HG03159 (cell line): Measurements from ENCODE around the gene DYNLT2.
"Not testable (repeated sequence)": the region's sequence is repeated elsewhere in the genome, so short reads cannot be mapped to it uniquely, and the experiment has no call there.

ENCODE experiments used
- ATAC-seq: cut with Tn5 transposase; IDR thresholded peaks from one replicate; pipeline ENCODE4 v1.9.1; 2021; ENCODE audit warnings: mild to moderate bottlenecking, moderate library complexity; ENCODE audit not compliant: unreplicated experiment

DYNLT2 gene

DNA sequence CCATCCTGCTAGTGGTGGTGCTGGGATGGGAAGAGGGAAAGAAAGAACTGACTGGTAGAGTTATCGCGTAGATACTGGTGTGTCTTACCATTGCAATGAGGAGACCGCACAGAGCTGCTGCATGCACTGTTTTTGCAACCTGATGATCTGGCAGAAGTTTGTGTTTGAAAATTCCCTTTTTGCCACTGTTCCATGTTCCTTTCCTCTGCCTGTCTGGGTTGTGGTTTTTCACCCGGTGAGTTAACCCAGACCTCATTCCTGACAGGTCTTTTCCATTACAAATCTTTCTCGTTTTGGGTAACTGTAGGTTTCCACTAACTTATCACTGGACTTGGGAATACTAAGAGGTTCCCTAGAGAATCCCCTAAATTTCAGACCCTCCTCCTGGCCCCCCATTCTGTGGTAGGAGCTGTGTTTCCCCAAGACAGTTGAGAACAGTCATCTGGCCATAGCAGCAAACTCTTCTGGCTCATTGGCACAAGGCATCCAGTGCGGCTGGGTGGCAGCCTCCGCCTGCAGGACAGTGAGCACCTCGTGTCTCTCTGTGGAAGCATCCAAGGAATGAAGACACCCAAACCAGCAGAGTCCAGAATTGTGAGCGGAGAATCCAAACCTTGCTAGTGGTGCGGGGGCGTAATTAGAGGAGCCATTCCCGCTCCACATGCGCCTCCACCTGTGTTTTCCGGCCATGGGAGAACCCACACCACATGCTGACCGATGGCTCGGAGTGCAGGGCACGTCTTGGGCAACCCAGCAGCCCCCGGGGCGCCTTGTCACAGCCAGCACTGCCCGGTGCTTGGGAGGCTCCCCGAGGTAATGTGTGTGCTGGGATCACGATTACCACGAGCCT, 32.8 kb upstream of the DYNLT2 start:
- no peak for ATAC-seq

DNA sequence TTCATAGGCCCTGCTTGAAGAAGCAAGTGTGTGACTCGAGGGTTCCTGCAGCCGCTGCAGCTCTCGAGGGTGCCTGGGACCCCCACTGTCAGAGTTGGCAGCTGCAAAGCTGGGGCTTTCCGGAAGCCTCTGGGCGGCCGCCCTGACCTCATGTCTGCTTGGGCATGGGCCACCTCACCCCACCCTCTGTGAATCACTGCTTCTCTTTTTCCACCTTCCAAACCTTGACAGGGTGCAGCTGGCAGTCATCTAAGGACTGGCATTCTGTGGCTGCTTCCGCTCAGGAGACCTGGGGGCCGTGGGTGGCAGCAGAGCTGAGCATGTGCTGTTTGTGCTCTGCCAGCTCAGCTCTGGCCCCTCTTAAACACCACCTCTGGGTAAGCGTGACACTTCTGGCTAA, 32.0 kb upstream of the DYNLT2 start:
- ATAC-seq, result no peak

- no peak for ATAC-seq
Observed at GRCh38 chr6:169782966-169783365, 31.6 kb upstream of the DYNLT2 start.

DNA sequence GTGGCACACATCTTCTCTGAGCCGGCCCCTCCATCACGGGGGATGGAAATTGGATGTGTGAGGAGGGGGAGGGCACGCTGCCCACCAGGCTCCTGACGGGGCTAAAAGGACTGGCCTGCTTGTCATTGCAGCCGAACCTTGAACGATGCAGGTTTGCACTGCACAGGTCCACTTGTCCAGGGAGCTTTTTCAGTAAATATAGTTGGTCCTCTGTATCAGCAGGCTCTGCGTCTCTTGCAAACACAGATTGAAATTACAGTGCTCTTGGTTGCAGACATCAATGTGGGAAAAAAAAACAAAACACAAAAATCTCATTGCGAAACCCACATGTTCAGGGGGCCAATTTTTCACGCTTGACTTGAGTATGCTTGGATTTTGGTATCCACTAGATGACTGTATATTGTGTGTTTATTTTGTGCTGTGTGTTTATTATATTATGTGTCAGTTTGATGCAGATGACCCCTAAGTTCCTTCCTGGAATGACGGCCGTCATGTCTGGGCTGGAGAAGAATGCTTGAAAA, 29.3 kb upstream of the DYNLT2 start:
- no peak for ATAC-seq

DNA sequence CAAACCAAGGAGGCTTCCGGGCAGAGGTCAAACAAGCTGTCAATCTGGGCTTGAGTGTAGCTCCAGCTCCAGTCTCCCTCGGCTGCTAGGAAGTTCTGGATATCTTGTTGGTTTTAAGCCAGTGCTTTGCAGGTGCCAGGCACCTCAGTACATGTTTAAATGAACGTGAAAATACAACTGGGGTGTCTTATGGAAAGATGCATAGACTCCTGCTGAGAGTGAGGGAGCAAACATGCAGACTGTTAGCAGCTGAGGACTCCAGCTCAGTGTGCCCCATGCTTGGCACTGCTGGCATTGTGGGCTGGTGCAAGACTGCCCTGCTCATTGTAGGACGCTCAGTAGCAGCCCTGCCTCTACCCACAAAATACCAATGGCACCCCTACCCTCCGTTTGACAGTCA, 28.5 kb upstream of the DYNLT2 start:
- no peak for ATAC-seq

DNA sequence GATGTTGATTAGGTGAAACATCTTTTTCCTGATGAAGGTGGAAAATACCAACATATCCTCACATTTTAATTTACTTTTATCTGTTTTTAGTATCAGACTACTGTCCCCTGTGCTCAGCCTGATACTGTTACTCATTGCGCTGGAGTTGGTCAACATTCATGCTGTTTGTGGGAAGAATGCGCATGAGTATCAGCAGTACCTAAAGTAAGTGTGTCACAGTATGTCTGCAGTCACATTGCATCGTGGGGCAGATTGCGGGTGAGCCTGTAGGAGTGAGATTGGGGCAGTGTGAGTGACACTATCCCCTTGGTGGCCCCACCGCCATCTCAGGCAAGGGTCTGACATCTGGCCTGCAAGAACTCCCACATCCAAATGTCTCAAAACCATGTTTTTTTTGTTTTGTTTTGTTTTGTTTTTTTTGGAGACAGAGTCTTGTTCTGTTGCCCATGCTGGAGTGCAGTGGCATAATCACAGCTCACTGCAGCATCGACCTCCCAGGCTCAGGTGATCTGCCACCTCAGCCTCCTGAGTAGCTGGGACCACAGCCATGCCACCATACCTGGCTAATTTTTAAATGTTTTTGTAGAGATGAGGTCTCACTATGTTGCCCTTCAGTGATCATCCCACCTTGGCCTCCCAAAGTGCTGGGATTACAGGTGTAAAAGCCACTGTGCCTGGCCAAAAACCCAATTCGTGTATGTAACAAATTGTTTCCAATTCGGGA, 27.9 kb upstream of the DYNLT2 start:
- no peak for ATAC-seq

- ATAC-seq, result no peak
Observed at GRCh38 chr6:169778646-169779045, 27.3 kb upstream of the DYNLT2 start.

DNA sequence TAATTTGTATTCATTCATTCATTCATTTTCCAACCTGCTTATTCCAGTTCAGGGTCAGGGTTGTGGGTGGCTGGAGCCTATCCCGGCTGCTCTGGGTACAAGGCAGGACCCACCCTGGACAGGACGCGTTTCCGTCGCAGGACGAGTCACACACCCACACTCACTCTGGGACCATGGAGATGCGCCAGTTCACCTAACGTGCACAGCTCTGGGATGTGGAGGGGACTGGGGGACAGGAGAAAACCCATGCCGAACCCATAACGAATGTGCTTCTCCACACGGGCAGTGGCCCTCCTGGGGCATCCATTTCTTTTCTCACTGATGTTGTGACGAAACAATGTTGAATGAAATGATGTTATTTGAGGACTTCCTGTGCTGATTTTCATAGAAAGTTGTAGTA, 26.5 kb upstream of the DYNLT2 start:
- no peak for ATAC-seq

- no peak for ATAC-seq
Observed at GRCh38 chr6:169776379-169776778, 25.0 kb upstream of the DYNLT2 start.

GRCh38 chr6:169775321-169775720, 23.9 kb upstream of the DYNLT2 start:
- ATAC-seq, result no peak

- no peak for ATAC-seq
Observed at GRCh38 chr6:169774347-169774746, 23.0 kb upstream of the DYNLT2 start.

GRCh38 chr6:169766921-169767736, 15.8 kb upstream of the DYNLT2 start:
- ATAC-seq, result no peak

- no peak for ATAC-seq
Observed at GRCh38 chr6:169766232-169766631, 14.9 kb upstream of the DYNLT2 start.

DNA sequence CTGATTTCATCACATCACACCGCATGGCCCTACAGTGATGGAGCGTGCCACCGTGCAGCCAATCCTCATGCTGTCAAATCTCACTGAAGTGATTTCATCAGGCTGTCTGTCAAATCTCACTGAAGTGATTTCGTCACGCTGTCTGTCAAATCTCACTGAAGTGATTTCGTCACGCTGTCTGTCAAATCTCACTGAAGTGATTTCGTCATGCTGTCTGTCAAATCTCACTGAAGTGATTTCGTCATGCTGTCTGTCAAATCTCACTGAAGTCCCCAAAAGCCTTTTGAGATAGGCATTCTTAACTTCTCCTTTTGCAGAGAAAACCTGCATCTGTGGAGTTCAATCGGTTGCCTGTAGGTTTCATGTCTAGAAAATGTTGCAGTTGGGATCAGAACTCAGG, 14.4 kb upstream of the DYNLT2 start:
- not testable (repeated sequence) for ATAC-seq

DNA sequence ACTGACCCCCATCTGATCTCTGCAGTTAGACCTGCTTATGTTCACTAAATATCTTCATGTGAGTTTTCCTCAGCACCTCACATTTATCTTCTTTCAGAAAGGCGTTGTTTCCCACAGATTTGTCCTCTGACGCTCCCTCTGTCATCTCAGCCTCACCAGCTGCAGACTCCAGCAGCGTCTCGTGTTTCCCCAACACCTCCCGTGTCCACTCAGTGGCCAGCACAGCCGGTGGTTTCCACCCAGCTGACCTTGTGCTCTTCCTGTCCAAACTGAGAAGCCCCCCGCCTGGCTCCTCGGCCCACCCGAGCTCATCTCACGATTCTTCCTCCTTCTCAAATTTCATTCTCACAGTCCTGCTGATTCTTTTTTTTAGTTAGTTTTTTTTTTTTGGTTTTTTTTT, 12.5 kb upstream of the DYNLT2 start:
- ATAC-seq, result no peak

DNA sequence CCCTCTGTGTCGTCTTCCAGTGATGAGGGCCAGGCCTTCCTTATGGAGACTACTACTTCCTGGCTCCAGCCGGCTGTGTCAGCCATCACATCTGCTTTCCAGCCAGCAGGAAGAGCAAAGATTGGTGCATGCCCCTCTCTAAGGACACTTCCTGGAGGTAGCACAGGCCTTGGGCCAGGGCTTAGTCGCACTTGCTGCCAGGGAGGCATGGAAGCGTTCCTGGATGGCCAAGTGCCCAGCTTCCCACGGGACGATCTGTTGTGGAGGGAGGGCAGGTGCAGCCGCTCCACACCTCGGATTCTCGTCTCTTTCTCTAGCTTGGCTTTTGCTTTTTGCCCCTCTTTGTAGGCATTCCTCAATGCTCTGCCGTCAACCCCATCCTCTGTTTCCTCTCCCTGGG, 11.9 kb upstream of the DYNLT2 start:
- ATAC-seq, result no peak

DNA sequence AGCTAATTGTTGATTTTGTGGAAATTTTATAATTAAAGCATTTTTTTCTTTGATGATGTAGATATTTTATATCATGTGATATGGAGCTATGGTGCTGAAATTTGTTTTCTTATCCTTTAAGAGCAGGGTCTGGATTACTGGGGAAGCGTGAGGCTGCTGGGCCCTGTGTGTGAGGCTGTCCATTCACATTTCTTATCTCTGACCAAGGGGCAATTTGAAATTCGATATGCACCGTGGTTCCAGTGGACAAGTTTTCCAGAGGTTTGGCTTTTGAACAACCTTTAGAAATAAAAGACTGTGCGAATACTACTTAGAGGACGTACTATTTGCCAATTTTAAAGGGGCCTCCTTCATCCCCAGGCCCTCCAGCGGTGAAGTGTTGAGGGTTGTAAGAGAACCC, 3.8 kb upstream of the DYNLT2 start:
- ATAC-seq, result no peak

DNA sequence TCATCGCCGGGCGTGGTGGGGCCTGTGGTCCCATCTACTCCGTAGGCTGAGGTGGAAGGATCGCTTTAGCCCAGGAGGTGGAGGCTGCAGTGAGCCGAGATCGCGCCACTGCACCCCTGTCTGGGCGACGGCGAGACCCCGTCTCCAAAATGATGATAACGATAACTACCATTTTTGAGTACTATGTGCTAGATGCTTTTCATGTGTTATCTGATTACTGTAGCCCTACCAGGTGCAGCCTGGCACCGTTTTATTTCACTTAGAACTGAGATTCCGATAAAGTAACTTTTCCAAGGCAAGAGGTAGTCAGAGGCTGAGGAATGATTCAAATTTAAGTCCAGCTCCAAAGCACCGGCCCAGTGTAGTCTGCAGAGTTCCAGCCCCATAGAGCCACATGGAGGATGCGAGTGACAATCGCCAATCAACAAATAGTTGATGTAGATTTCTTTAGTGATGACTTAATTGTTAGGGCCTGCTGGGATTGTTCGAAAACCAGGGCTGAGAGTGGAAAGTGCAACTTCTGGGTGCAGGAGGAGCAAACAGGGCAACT, 777 bp upstream of the DYNLT2 start:
- ATAC-seq, result no peak

GRCh38 chr6:169746556-169746955, 4.8 kb downstream of the DYNLT2 start:
- no peak for ATAC-seq

GRCh38 chr6:169745405-169745804, 6.0 kb downstream of the DYNLT2 start:
- no peak for ATAC-seq

DNA sequence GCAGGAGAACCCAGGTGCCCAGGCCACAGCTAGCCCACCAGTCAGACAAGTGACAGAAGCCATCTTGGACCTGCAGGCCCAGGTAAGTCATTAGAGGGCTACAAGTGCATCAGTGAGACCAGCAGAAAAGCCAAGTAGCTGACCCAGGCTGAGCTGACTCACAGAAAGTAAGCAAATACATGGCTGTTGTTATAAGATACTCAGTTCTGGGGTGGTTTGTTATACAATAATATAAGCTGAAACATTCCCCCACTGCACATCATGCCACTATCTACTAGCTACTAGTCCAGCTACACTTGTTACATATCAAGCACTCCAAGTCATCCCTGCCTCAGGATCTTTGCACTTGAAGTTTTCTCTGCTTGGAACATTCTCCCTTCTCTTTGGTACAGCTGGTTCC, 10.0 kb downstream of the DYNLT2 start:
- ATAC-seq, result no peak
